Measurements from ENCODE around the gene SYNE1.

GRCh38 chr6:152310371-152310954, 326.7 kb downstream of the SYNE1 start:
- TF ChIP-seq, protein P1, sequence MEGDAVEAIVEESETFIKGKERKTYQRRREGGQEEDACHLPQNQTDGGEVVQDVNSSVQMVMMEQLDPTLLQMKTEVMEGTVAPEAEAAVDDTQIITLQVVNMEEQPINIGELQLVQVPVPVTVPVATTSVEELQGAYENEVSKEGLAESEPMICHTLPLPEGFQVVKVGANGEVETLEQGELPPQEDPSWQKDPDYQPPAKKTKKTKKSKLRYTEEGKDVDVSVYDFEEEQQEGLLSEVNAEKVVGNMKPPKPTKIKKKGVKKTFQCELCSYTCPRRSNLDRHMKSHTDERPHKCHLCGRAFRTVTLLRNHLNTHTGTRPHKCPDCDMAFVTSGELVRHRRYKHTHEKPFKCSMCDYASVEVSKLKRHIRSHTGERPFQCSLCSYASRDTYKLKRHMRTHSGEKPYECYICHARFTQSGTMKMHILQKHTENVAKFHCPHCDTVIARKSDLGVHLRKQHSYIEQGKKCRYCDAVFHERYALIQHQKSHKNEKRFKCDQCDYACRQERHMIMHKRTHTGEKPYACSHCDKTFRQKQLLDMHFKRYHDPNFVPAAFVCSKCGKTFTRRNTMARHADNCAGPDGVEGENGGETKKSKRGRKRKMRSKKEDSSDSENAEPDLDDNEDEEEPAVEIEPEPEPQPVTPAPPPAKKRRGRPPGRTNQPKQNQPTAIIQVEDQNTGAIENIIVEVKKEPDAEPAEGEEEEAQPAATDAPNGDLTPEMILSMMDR (IDR thresholded peaks at IDR 0.05), result no peak
- TF ChIP-seq POLR2A (IDR thresholded peaks at IDR 0.05), result no peak

Data from ovary (tissue), 3 donors.